GM12891 (cell line): Measurements from ENCODE around the gene CWC25.
"Not testable (repeated sequence)": the region's sequence is repeated elsewhere in the genome, so short reads cannot be mapped to it uniquely, and the experiment has no call there.

Experiments used
- POLR2A ChIP-seq: IDR thresholded peaks from 2 replicates; pipeline ENCODE4 v1.6.1; 2011; ENCODE audit warnings: low read depth, low read length, control low read depth
- POLR2AphosphoS5 ChIP-seq: IDR thresholded peaks from 2 replicates; pipeline ENCODE4 v1.6.1; 2011; ENCODE audit warnings: low read depth, low read length, control low read depth
- SPI1 ChIP-seq: IDR thresholded peaks from 2 replicates; pipeline ENCODE4 v1.6.1; 2011; ENCODE audit warnings: low read depth, low read length, control low read depth
- TAF1 ChIP-seq: IDR thresholded peaks from 2 replicates; pipeline ENCODE4 v1.6.1; 2011; ENCODE audit warnings: low read depth, low read length, control low read depth

- TF ChIP-seq POLR2A, POLR2AphosphoS5, TAF1, SPI1: not testable (repeated sequence)
Observed at GRCh38 chr17:38787999-38788398, 37.1 kb downstream of the CWC25 start.
